Activated CD4-positive, CD25-positive, alpha-beta regulatory T cell (primary cell): Measurements from ENCODE around the gene FARP1.
A peak's percentile ranks its signal among the peaks of the same experiment; 100 is the strongest.

Experiments
- DNase-seq, 4 experiments: peaks; one replicate each; lab custom pipeline; 2025; lab: John Stamatoyannopoulos, UW

The FARP1 gene

GRCh38 chr13:98484289-98485219, 341.7 kb downstream of the FARP1 start:
- DNase-seq: peak in 2 of 4 experiments; percentile 11 to 16

GRCh38 chr13:98485561-98485960, 342.7 kb downstream of the FARP1 start:
- no peak for DNase-seq

GRCh38 chr13:98486412-98486811, 343.5 kb downstream of the FARP1 start:
- no peak for DNase-seq

GRCh38 chr13:98487016-98487415, 344.1 kb downstream of the FARP1 start:
- no peak for DNase-seq

GRCh38 chr13:98487522-98487921, 344.6 kb downstream of the FARP1 start:
- no peak for DNase-seq

GRCh38 chr13:98488736-98489135, 345.8 kb downstream of the FARP1 start:
- DNase-seq: no peak

GRCh38 chr13:98489446-98490194, 346.7 kb downstream of the FARP1 start:
- DNase-seq: no peak

GRCh38 chr13:98490195-98490836, 347.4 kb downstream of the FARP1 start:
- no peak for DNase-seq

GRCh38 chr13:98490866-98491265, 348.0 kb downstream of the FARP1 start:
- no peak for DNase-seq

- DNase-seq: no peak
Observed at GRCh38 chr13:98492335-98493041, 349.6 kb downstream of the FARP1 start.

- no peak for DNase-seq
Observed at GRCh38 chr13:98493042-98493712, 350.3 kb downstream of the FARP1 start.

GRCh38 chr13:98494769-98495168, 351.9 kb downstream of the FARP1 start:
- no peak for DNase-seq

GRCh38 chr13:98495627-98496478, 353.0 kb downstream of the FARP1 start:
- DNase-seq: peak in 1 of 4 experiments; percentile 41

GRCh38 chr13:98496479-98496791, 353.5 kb downstream of the FARP1 start:
- DNase-seq: no peak

- DNase-seq: no peak
Observed at GRCh38 chr13:98496966-98497365, 354.1 kb downstream of the FARP1 start.

- DNase-seq: no peak
Observed at GRCh38 chr13:98500963-98501421, 358.1 kb downstream of the FARP1 start.

GRCh38 chr13:98503175-98504028, 360.5 kb downstream of the FARP1 start:
- DNase-seq: no peak

GRCh38 chr13:98504029-98504351, 361.1 kb downstream of the FARP1 start:
- DNase-seq: no peak

- DNase-seq: no peak
Observed at GRCh38 chr13:98504371-98504963, 361.6 kb downstream of the FARP1 start.
